ENCODE measurements around the gene RBM20. TPM values are rescaled to one million over a fixed set of nuclear protein-coding genes. Genes with fewer than 3 reads are reported as not detected.

The RBM20 gene
- total RNA-seq, 2 experiments from 2014 or later = 0.40 to 0.50 TPM

DNA sequence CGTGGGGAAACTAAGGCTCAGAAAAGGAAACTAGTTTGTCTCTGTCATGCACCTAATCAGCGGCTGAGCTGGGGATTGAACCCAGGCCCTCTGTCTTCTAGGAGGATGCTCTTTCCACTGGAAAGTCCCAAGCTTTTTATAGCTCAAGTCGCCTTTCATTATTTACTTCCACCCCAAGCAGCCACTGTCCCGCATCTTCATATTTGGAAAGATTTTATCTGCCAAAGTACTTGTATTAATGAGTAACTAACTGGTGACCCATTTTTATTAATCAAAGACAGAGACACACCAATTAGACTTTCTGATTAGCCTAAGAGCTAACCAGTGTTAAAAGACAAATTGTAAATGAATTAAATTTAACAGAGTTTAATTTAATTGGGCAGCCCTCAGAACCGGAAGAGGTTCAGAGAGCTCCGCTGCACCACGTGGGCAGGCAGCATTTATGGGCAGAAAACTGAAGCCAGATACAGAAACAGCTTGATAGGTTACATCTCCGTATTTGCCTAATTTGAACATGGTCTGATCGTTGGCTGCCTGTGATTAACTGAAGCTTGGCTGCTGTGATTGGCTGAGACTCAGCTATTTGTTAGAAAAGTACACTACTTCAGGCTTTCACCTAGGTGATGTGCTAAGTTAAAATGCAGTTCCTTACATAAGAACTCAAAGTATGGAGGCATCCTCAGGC, 149.1 kb downstream of the RBM20 start:
- DNase-seq = no peak
- intact Hi-C loops (cut with micrococcal nuclease) = no loop called here
- Mint-ChIP-seq H3K9me3 (no peaks in the 10 kb centered on the region), H3K27me3 (ENCODE audit: low read depth) (no peaks in the 10 kb centered on the region), H3K27ac (no peak overlapping the region), H3K36me3 (ENCODE audit: low read depth) (no peaks in the 10 kb centered on the region), H3K4me1 (ENCODE audit: low read depth) (peaks cover 2% of the 10 kb centered on the region), H3K4me3 (no peak overlapping the region)
- CTCF ChIA-PET = interaction anchor here (3.7 kb wide), 1 partner anchor 10 kb away, joined by 16 read pairs; no protein-coding TSS in a partner anchor

DNA sequence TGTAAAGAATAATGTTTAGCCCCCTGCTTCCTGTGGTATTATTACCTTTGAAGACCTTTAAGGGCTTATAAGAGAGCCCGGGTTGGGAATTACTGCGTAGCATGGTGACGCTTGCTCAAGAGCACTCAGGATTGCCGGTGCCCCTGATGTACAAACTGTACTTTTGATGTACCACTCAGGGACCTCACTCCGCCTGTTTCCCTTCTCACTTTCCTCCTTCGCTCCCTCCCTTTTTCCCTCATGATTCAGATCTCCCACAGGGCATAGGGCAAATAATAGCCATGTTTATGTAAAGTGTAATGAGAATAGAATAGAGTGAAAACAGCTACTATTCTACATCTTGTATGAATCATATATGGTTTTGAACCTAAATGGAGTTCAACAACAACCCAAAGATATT, 149.8 kb downstream of the RBM20 start:
- intact Hi-C loops (cut with micrococcal nuclease) = no loop called here
- Mint-ChIP-seq H3K27me3 (ENCODE audit: low read depth) (no peaks in the 10 kb centered on the region), H3K4me3 (no peak overlapping the region), H3K36me3 (ENCODE audit: low read depth) (no peaks in the 10 kb centered on the region), H3K4me1 (ENCODE audit: low read depth) (peaks cover 6% of the 10 kb centered on the region), H3K9me3 (no peaks in the 10 kb centered on the region), H3K27ac (no peak overlapping the region)
- no peak for DNase-seq
- CTCF ChIA-PET = interaction anchor here (3.7 kb wide), 1 partner anchor 10 kb away, joined by 16 read pairs; no protein-coding TSS in a partner anchor

DNA sequence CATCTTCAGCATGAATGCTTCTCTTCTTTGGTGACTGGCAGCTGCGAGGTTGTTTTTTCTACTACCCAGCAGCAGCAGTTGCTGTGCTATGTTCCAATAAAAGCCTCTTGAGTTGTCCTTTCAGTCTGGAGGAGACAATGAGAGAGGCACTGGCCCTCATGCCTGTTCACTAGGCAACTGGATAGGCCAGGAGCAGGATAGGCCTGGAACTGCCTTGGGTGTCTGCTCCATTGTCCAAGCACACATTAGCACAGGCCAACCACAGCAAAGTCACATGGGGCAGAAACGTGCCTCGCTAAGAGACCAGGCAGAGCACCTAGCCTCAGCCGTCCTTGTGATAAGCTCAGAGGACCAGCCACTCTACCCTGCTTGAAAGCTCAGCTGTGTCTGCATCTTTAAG, 150.7 kb downstream of the RBM20 start:
- CTCF ChIA-PET = interaction anchor here (0.7 to 3.7 kb wide), 2 partner anchors 9 to 841 kb away, joined by 4 to 16 read pairs; no protein-coding TSS in a partner anchor
- Mint-ChIP-seq H3K36me3 (ENCODE audit: low read depth) (no peaks in the 10 kb centered on the region), H3K4me1 (ENCODE audit: low read depth) (peaks cover 5% of the 10 kb centered on the region), H3K27me3 (ENCODE audit: low read depth) (no peaks in the 10 kb centered on the region), H3K9me3 (no peaks in the 10 kb centered on the region), H3K27ac (no peak overlapping the region), H3K4me3 (no peak overlapping the region)
- DNase-seq = no peak
- intact Hi-C loops (cut with micrococcal nuclease) = no loop called here

DNA sequence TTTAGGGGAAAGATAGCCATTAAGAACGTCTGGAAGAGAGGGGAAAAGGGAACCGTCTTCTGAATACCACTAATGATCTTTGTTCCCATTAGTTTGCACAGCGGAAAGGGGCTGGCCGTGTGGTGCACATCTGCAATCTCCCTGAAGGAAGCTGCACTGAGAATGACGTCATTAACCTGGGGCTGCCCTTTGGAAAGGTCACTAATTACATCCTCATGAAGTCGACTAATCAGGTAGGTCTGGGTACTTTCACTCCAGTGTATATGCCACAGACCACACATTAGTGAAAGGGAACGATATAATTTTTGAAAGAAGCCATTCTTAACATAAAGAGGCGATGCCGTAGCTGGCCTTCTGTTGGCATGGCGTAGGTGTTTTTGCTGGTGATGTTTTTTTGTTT, 153.3 kb downstream of the RBM20 start:
- H3K27ac Mint-ChIP-seq = no peak overlapping the region
- CTCF ChIA-PET = interaction anchor here (0.9 to 1.0 kb wide), 2 partner anchors 11 to 23 kb away, joined by 3 read pairs; no protein-coding TSS in a partner anchor
- H3K27me3 Mint-ChIP-seq (ENCODE audit: low read depth) = no peaks in the 10 kb centered on the region
- H3K9me3 Mint-ChIP-seq = no peaks in the 10 kb centered on the region
- intact Hi-C loops (cut with micrococcal nuclease) = no loop called here
- no peaks in the 10 kb centered on the region for H3K36me3 Mint-ChIP-seq (ENCODE audit: low read depth)
- H3K4me3 Mint-ChIP-seq = no peak overlapping the region
- peaks cover 7% of the 10 kb centered on the region for H3K4me1 Mint-ChIP-seq (ENCODE audit: low read depth)
- DNase-seq = no peak

DNA sequence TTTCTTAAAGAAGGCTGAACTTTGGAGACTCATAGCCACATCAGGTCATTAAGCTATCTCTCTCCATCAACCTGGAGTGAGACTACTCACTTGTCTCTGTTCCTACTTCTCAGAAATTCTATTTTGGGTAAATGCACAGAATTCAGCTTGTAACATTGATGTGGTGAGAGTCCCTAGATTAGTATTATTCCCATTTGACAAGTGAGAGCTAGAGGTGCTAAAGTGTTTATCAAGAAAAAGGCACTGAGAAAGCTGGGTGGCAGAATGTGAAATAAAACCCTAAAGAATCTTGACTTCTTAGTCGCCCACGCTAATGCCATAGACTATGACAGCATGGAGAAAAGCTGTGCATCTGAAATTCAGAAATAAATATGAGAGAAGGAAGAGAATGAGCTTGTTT, 154.2 kb downstream of the RBM20 start:
- no peaks in the 10 kb centered on the region for H3K9me3 Mint-ChIP-seq

DNA sequence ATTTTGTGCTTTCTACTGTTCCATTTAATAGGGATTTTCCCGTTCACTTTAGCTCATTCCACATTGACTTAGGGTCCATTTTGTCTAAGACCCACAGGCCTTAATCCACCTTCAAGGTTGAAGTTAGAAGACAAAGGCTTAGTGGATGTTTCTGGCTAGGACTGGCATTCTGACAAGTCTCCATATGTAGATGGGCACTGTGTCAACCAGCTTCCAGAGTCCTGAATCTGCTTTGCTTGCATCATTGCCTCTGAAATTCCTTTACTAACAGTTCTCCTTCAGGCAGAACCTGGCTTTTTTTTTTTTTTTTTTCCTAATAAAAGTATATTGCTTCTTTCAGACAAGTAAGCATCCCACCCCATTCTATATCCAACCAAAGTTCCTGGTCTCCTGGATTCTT, 158.0 kb downstream of the RBM20 start:
- Mint-ChIP-seq H3K27me3 (ENCODE audit: low read depth) (no peaks in the 10 kb centered on the region), H3K9me3 (no peaks in the 10 kb centered on the region), H3K4me3 (no peak overlapping the region), H3K4me1 (ENCODE audit: low read depth) (peaks cover 37% of the 10 kb centered on the region), H3K36me3 (ENCODE audit: low read depth) (no peaks in the 10 kb centered on the region), H3K27ac (no peak overlapping the region)
- no peak for DNase-seq
- CTCF ChIA-PET = interaction anchor here (0.5 to 3.9 kb wide), 11 partner anchors 19 to 447 kb away, joined by 3 to 27 read pairs (median 5); no protein-coding TSS in a partner anchor
- intact Hi-C loops (cut with micrococcal nuclease) = loop anchor here (1.0 to 5.0 kb wide), 6 partner anchors 16 to 275 kb away; partner anchors contain the start of gene ADRA2A

More for the DNA sequence above, 154.2 kb downstream of the RBM20 start:
- Mint-ChIP-seq H3K4me1 (ENCODE audit: low read depth) (peaks cover 16% of the 10 kb centered on the region), H3K4me3 (no peak overlapping the region), H3K36me3 (ENCODE audit: low read depth) (no peaks in the 10 kb centered on the region), H3K27me3 (ENCODE audit: low read depth) (no peaks in the 10 kb centered on the region), H3K27ac (no peak overlapping the region)
- no peak for DNase-seq
- intact Hi-C loops (cut with micrococcal nuclease) = no loop called here
- CTCF ChIA-PET = interaction anchor here (0.6 to 1.0 kb wide), 5 partner anchors 10 to 59 kb away, joined by 3 read pairs; no protein-coding TSS in a partner anchor

DNA sequence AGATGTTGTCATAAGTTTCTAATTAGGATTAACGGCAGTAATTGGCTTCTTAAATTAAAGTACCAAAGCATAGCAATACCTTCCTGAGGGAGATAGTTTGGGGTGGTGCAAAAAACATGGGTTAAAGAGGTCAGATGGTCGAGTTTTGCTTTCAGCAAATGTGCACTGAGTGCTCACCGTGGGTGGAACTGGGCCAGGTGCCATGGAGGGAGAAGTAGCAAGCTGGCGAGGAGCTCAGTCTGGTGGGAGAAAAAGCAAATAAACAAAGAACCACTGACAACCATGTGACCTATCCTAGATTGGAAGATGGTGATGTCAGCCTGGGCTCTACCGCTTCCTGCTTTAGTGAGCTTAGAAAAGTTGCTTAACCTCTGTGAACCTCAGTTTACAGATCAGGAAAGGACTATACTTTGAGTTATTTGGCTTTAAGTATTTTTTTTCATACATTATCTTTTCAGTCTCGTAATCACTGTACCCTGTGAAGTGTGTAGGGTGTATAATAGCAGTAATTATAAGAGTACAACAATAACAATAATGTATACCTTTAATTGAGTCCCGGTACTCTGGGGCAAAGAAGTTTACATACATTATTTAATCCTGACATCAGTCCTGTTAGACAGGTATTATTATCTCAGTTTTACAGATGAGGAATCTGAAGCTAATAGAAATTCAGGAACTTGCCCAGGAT, 158.6 kb downstream of the RBM20 start:
- Mint-ChIP-seq H3K36me3 (ENCODE audit: low read depth) (no peaks in the 10 kb centered on the region), H3K27me3 (ENCODE audit: low read depth) (no peaks in the 10 kb centered on the region)
- DNase-seq = peak; percentile 67

DNA sequence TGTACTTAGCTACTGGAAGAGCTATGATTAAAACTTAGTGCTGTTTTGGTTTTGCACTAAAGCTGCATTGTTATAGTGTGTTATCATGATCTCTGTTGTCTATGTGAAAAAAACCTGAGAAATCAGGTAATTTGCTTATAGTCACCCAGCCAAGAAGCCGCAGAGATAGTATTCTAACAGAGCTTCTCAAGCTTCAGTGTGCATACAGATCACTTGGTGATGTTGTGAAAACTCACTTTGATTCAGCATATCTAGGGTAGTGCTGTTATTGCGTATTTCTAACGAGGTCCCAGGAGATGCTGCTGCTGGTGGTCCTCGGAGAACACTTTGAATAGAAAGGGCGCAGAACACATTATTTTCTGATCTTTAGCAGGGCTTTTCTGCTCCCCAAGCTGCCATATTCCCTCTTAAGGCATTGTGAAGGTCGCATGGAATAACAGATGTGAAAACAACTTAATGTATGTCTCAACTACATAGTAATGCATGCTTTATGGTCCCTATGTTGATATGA, 159.2 kb downstream of the RBM20 start:
- CTCF ChIA-PET = interaction anchor here (0.7 to 3.9 kb wide), 23 partner anchors 9 to 193 kb away, joined by 3 to 27 read pairs (median 5); no protein-coding TSS in a partner anchor
- Mint-ChIP-seq H3K9me3 (no peaks in the 10 kb centered on the region), H3K36me3 (ENCODE audit: low read depth) (no peaks in the 10 kb centered on the region), H3K27ac (no peak overlapping the region), H3K4me1 (ENCODE audit: low read depth) (peaks cover 36% of the 10 kb centered on the region), H3K27me3 (ENCODE audit: low read depth) (no peaks in the 10 kb centered on the region), H3K4me3 (no peak overlapping the region)
- DNase-seq = no peak
- intact Hi-C loops (cut with micrococcal nuclease) = loop anchor here (2.0 to 5.0 kb wide), 4 partner anchors 28 to 274 kb away; partner anchors contain the start of gene ADRA2A

More for the DNA sequence above, 158.6 kb downstream of the RBM20 start:
- Mint-ChIP-seq H3K9me3 (no peaks in the 10 kb centered on the region), H3K27ac (peak overlapping the region; percentile 52), H3K4me3 (peak overlapping the region; percentile 37), H3K4me1 (ENCODE audit: low read depth) (peaks cover 37% of the 10 kb centered on the region)
- CTCF ChIA-PET = interaction anchor here (0.5 to 3.9 kb wide), 21 partner anchors 9 to 448 kb away, joined by 3 to 27 read pairs (median 5); no protein-coding TSS in a partner anchor
- intact Hi-C loops (cut with micrococcal nuclease) = loop anchor here (1.0 to 5.0 kb wide), 6 partner anchors 16 to 275 kb away; partner anchors contain the start of gene ADRA2A

DNA sequence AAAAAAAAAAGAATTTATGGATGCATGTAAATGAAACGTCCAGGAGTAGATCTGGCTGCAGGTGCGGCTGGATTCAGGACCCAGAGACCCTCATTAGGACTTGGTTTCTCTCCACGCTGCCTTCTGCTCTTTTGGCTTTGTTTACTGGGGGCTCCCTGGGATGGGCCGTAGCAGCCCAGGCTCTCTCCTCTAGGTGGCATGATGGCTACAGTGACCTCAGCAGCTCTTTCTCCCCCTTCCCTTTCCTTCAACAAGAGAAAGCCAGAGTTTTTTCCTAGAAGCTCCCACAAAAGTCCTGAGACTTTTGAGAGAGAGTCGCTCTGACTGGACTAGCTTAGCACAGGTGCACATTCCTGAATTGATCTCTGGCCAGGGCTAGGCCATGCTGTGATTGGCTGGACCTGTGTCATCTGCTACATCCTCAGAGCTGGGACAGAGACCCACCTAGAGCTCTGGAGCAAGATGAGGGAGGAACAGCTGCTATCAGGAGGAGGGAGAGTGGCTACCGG, 159.7 kb downstream of the RBM20 start:
- intact Hi-C loops (cut with micrococcal nuclease) = loop anchor here (1.0 to 5.0 kb wide), 6 partner anchors 29 to 273 kb away; partner anchors contain the start of genes ADRA2A, BBIP1 and SHOC2
- peaks cover 34% of the 10 kb centered on the region for H3K4me1 Mint-ChIP-seq (ENCODE audit: low read depth)
- H3K27ac Mint-ChIP-seq = peak overlapping the region; percentile 47
- CTCF ChIA-PET = interaction anchor here (0.6 to 3.9 kb wide), 27 partner anchors 9 to 261 kb away, joined by 3 to 27 read pairs (median 6); partner anchors contain the start of gene PDCD4
- DNase-seq = peak; percentile 59
- H3K9me3 Mint-ChIP-seq = no peaks in the 10 kb centered on the region
- no peak overlapping the region for H3K4me3 Mint-ChIP-seq
- H3K27me3 Mint-ChIP-seq (ENCODE audit: low read depth) = no peaks in the 10 kb centered on the region
- H3K36me3 Mint-ChIP-seq (ENCODE audit: low read depth) = no peaks in the 10 kb centered on the region

DNA sequence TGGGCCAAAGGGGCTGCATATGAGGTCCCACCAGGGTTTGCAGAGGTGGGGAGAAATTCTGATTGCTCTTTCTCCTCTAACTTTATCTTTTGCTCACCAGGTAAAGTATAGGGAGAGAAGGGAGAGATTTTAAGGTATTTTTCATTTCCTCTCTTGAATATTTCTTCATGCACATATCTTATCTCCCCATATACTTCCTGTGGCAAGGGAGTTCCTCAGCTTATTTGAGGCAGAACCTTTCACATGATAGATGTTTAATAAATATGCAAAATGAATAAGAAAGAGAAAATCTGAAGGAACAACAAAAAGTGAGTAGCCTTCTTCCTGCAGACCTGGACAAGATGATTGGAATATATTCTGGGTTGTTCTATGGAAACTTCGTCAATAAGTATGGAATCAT, 160.2 kb downstream of the RBM20 start:
- Mint-ChIP-seq H3K9me3 (no peaks in the 10 kb centered on the region), H3K27ac (no peak overlapping the region), H3K4me3 (no peak overlapping the region), H3K4me1 (ENCODE audit: low read depth) (peaks cover 34% of the 10 kb centered on the region), H3K36me3 (ENCODE audit: low read depth) (no peaks in the 10 kb centered on the region), H3K27me3 (ENCODE audit: low read depth) (no peaks in the 10 kb centered on the region)
- DNase-seq = no peak
- intact Hi-C loops (cut with micrococcal nuclease) = loop anchor here (1.0 to 5.0 kb wide), 4 partner anchors 38 to 273 kb away; partner anchors contain the start of genes ADRA2A, BBIP1 and SHOC2
- CTCF ChIA-PET = interaction anchor here (0.6 to 3.9 kb wide), 21 partner anchors 8 to 261 kb away, joined by 3 to 27 read pairs (median 6); partner anchors contain the start of gene PDCD4

DNA sequence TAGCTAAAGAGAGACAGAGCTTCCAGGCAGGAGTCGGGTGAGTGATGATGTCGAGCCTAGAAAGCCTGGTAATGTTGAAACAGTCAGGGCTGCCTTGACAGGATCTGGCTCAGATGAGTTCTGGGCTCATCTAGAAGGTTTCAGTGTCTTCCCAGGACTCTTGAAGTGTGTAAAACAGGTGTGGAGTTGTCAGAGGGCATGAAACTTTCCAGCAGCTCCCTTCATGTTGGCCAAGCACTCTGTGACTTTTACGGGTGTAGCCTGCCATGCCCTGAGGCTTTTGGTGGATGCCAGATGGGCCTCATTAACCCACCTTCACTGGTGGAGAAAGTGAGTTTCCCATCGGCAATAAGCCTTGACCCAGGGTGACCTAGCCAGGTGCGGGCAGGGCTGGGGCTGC, 161.2 kb downstream of the RBM20 start:
- no peak overlapping the region for H3K27ac Mint-ChIP-seq
- CTCF ChIA-PET = interaction anchor here (1.3 to 3.9 kb wide), 3 partner anchors 53 to 93 kb away, joined by 4 to 27 read pairs (median 5); partner anchors contain the start of gene PDCD4
- intact Hi-C loops (cut with micrococcal nuclease) = no loop called here

More for the DNA sequence above, 161.2 kb downstream of the RBM20 start:
- DNase-seq = no peak
- Mint-ChIP-seq H3K36me3 (ENCODE audit: low read depth) (no peaks in the 10 kb centered on the region), H3K27me3 (ENCODE audit: low read depth) (no peaks in the 10 kb centered on the region), H3K4me3 (no peak overlapping the region), H3K4me1 (ENCODE audit: low read depth) (peaks cover 34% of the 10 kb centered on the region), H3K9me3 (no peaks in the 10 kb centered on the region)
